Fibroblast of lung (primary cell): Measurements from ENCODE around the gene ERVV-1. TPM values are rescaled to one million over a fixed set of nuclear protein-coding genes. Genes with fewer than 3 reads are reported as not detected.

Experiments used
- DNase-seq, 2 donors: peaks; one replicate each; pipeline versions ENCODE4 v3.0.0 to v3.0.0-alpha.2; 2010; ENCODE audit warnings: low read depth in 2 of 2
- H2AFZ ChIP-seq: 2 replicates; pipeline ENCODE4 v1.5.1; 2012; ENCODE audit warnings: low read length, control low read depth, inconsistent platforms
- H3K27ac ChIP-seq: 2 replicates; pipeline ENCODE4 v1.5.1; 2011; ENCODE audit warnings: low read length, control low read depth; ENCODE audit not compliant: insufficient read depth
- H3K27me3 ChIP-seq: 2 replicates; pipeline ENCODE4 v1.5.1; 2011; ENCODE audit warnings: mild to moderate bottlenecking, low read length; ENCODE audit not compliant: control insufficient read depth, insufficient read depth
- H3K36me3 ChIP-seq: 2 replicates; pipeline ENCODE4 v1.5.1; 2011; ENCODE audit warnings: low read length; ENCODE audit not compliant: control insufficient read depth, insufficient read depth
- H3K4me1 ChIP-seq: 2 replicates; pipeline ENCODE4 v1.5.1; 2011; ENCODE audit warnings: low read length; ENCODE audit not compliant: control insufficient read depth, insufficient read depth; ENCODE audit errors: extremely low read depth
- H3K4me2 ChIP-seq: 2 replicates; pipeline ENCODE4 v1.5.1; 2011; ENCODE audit warnings: low read length, control low read depth; ENCODE audit not compliant: insufficient read depth; ENCODE audit errors: extremely low read depth
- H3K4me3 ChIP-seq, 4 experiments: fragments of 200-600 bp in 1 of 4; sonication (generic) in 1 of 4; replicated peaks in 1 of 4; 2 replicates each; pipeline ENCODE4 v1.5.1; 2011 to 2016; ENCODE audit warnings: low read length in 4 of 4, low read depth in 3 of 4, mild to moderate bottlenecking in 3 of 4, control low read depth in 2 of 4, inconsistent platforms in 1 of 4, mixed read lengths in 1 of 4; ENCODE audit not compliant: insufficient read depth in 1 of 4; ENCODE audit errors: control extremely low read depth in 1 of 4
- H3K79me2 ChIP-seq: 2 replicates; pipeline ENCODE4 v1.5.1; 2012; ENCODE audit warnings: mild to moderate bottlenecking, low read length, inconsistent platforms; ENCODE audit not compliant: control insufficient read depth, insufficient read depth
- H3K9ac ChIP-seq: 2 replicates; pipeline ENCODE4 v1.5.1; 2011; ENCODE audit warnings: mild to moderate bottlenecking, low read length, control low read depth; ENCODE audit not compliant: insufficient read depth
- H3K9me3 ChIP-seq: 2 replicates; pipeline ENCODE4 v1.5.1; 2012; ENCODE audit warnings: low read depth, low read length; ENCODE audit not compliant: control insufficient read depth, insufficient read depth
- H4K20me1 ChIP-seq: 2 replicates; pipeline ENCODE4 v1.5.1; 2011; ENCODE audit warnings: low read length; ENCODE audit not compliant: control insufficient read depth, insufficient read depth; ENCODE audit errors: extremely low read depth
- CTCF ChIP-seq, 2 donors: IDR thresholded peaks in 1 of 2; conservative IDR thresholded peaks in 1 of 2; 1 replicate in 1 of 2; 2 replicates in 1 of 2; pipeline ENCODE4 v1.5.1; 2011 to 2012; ENCODE audit warnings: low read length in 2 of 2, control low read depth in 1 of 2, inconsistent platforms in 1 of 2, low read depth in 1 of 2, mild to moderate bottlenecking in 1 of 2
- EZH2 ChIP-seq: IDR thresholded peaks from 2 replicates; pipeline ENCODE4 v1.5.1; 2012; ENCODE audit warnings: low read length, control low read depth, mild to moderate bottlenecking; ENCODE audit errors: missing control alignments
- polyA plus RNA-seq, 2 donors: library from polyadenylated mRNA; depleted of rRNA in 1 of 2; stranded (reverse) in 1 of 2; unstranded in 1 of 2; fragments of >200 nt; gene quantifications; 2 replicates each; pipeline ENCODE4 v1.2.1, GENCODE V29; 2011 to 2012; ENCODE audit warnings: missing spikeins in 1 of 2
- total RNA-seq: library from RNA; depleted of rRNA; stranded (reverse); fragments of >200 nt; gene quantifications from 2 replicates; pipeline ENCODE4 v1.2.1, GENCODE V29; 2014

Gene ERVV-1
- total and polyA plus RNA-seq, 2 donors (not counting 1 experiment from before 2014, with no cell fraction given), result 0.03 TPM; not detected in 1

- Histone ChIP-seq H3K4me2 (no peak overlapping the region), H3K9me3 (no peaks in the 10 kb centered on the region), H3K36me3 (no peaks in the 10 kb centered on the region), H3K79me2 (no peaks in the 10 kb centered on the region), H3K4me1 (no peaks in the 10 kb centered on the region), H3K4me3 (no peak overlapping the region), H3K9ac (no peak overlapping the region), H4K20me1 (no peaks in the 10 kb centered on the region), H3K27me3 (no peaks in the 10 kb centered on the region), H2AFZ (no peak overlapping the region), H3K27ac (no peak overlapping the region)
- DNase-seq, result no peak
- no peak for TF ChIP-seq CTCF (conservative IDR thresholded peaks at IDR 0.05 in 1 of 2, IDR thresholded peaks at IDR 0.05 in 1 of 2; ENCODE audit: low read depth in 1 of 2, low read length in 2 of 2)
- TF ChIP-seq EZH2, result no peak
These were observed 5.5 kb upstream of the ERVV-1 start for GRCh38 chr19:53008061-53008778.

- no peaks in the 10 kb centered on the region for H3K4me1 ChIP-seq
These were observed 3.2 kb upstream of the ERVV-1 start for GRCh38 chr19:53010494-53010893.

GRCh38 chr19:53012006-53012405, 1.7 kb upstream of the ERVV-1 start:
- Histone ChIP-seq H3K9me3 (no peaks in the 10 kb centered on the region), H3K4me1 (no peaks in the 10 kb centered on the region), H3K36me3 (no peaks in the 10 kb centered on the region), H3K27ac (no peak overlapping the region), H3K4me2 (no peak overlapping the region), H2AFZ (no peak overlapping the region), H3K9ac (no peak overlapping the region), H3K79me2 (no peaks in the 10 kb centered on the region), H3K4me3 (no peak overlapping the region), H3K27me3 (no peaks in the 10 kb centered on the region), H4K20me1 (no peaks in the 10 kb centered on the region)
- TF ChIP-seq EZH2 (no peak), CTCF (conservative IDR thresholded peaks at IDR 0.05 in 1 of 2, IDR thresholded peaks at IDR 0.05 in 1 of 2; ENCODE audit: low read depth in 1 of 2, low read length in 2 of 2) (no peak)
- no peak for DNase-seq

More at GRCh38 chr19:53010494-53010893, 3.2 kb upstream of the ERVV-1 start:
- no peaks in the 10 kb centered on the region for H3K36me3 ChIP-seq
- no peak overlapping the region for H3K27ac ChIP-seq
- no peak overlapping the region for H3K4me2 ChIP-seq
- H4K20me1 ChIP-seq, result no peaks in the 10 kb centered on the region
- H2AFZ ChIP-seq, result no peak overlapping the region
- TF ChIP-seq EZH2 (no peak), CTCF (conservative IDR thresholded peaks at IDR 0.05 in 1 of 2, IDR thresholded peaks at IDR 0.05 in 1 of 2; ENCODE audit: low read depth in 1 of 2, low read length in 2 of 2) (no peak)
- H3K27me3 ChIP-seq, result no peaks in the 10 kb centered on the region
- no peak overlapping the region for H3K4me3 ChIP-seq
- H3K9me3 ChIP-seq, result no peaks in the 10 kb centered on the region
- no peak overlapping the region for H3K9ac ChIP-seq
- DNase-seq, result no peak
- H3K79me2 ChIP-seq, result no peaks in the 10 kb centered on the region
